ENCODE results near the gene BMAL2.
A peak's percentile ranks its signal among the peaks of the same experiment; 100 is the strongest.

BMAL2 gene

GRCh38 chr12:27299102-27299501, 33.5 kb upstream of the BMAL2 start:
- TF ChIP-seq TAF1 (IDR thresholded peaks at IDR 0.05; ENCODE audit: borderline replicate concordance, low read depth, low read length) (no peak), POLR2A (IDR thresholded peaks at IDR 0.05; ENCODE audit: low read depth, low read length) (no peak), POLR2AphosphoS5 (IDR thresholded peaks at IDR 0.05; ENCODE audit: low read depth, low read length) (no peak)
- FAIRE-seq (no peak), DNase-seq (ENCODE audit: insufficient read length) (no peak)

GRCh38 chr12:27300226-27300625, 32.4 kb upstream of the BMAL2 start:
- peak; percentile 38 for FAIRE-seq
- no peak for DNase-seq (ENCODE audit: insufficient read length)
- TF ChIP-seq POLR2AphosphoS5 (IDR thresholded peaks at IDR 0.05; ENCODE audit: low read depth, low read length): no peak
- TF ChIP-seq TAF1 (IDR thresholded peaks at IDR 0.05; ENCODE audit: borderline replicate concordance, low read depth, low read length): no peak
- no peak for TF ChIP-seq POLR2A (IDR thresholded peaks at IDR 0.05; ENCODE audit: low read depth, low read length)

- DNase-seq (ENCODE audit: insufficient read length) (no peak), FAIRE-seq (peak; percentile 69)
- TF ChIP-seq TAF1 (IDR thresholded peaks at IDR 0.05; ENCODE audit: borderline replicate concordance, low read depth, low read length): no peak
- TF ChIP-seq POLR2AphosphoS5 (IDR thresholded peaks at IDR 0.05; ENCODE audit: low read depth, low read length): no peak
- no peak for TF ChIP-seq POLR2A (IDR thresholded peaks at IDR 0.05; ENCODE audit: low read depth, low read length)
These were observed 29.2 kb upstream of the BMAL2 start for GRCh38 chr12:27303139-27304111.

GRCh38 chr12:27304856-27305255, 27.8 kb upstream of the BMAL2 start:
- DNase-seq (ENCODE audit: insufficient read length): no peak
- FAIRE-seq: peak; percentile 51
- no peak for TF ChIP-seq TAF1 (IDR thresholded peaks at IDR 0.05; ENCODE audit: borderline replicate concordance, low read depth, low read length)
- no peak for TF ChIP-seq POLR2AphosphoS5 (IDR thresholded peaks at IDR 0.05; ENCODE audit: low read depth, low read length)
- no peak for TF ChIP-seq POLR2A (IDR thresholded peaks at IDR 0.05; ENCODE audit: low read depth, low read length)

GRCh38 chr12:27305673-27306456, 26.8 kb upstream of the BMAL2 start:
- TF ChIP-seq TAF1 (IDR thresholded peaks at IDR 0.05; ENCODE audit: borderline replicate concordance, low read depth, low read length) (no peak), POLR2A (IDR thresholded peaks at IDR 0.05; ENCODE audit: low read depth, low read length) (no peak), POLR2AphosphoS5 (IDR thresholded peaks at IDR 0.05; ENCODE audit: low read depth, low read length) (no peak)
- no peak for FAIRE-seq
- DNase-seq (ENCODE audit: insufficient read length): no peak

GRCh38 chr12:27309293-27309994, 23.2 kb upstream of the BMAL2 start:
- peak; percentile 74 for FAIRE-seq
- no peak for DNase-seq (ENCODE audit: insufficient read length)
- TF ChIP-seq POLR2A (IDR thresholded peaks at IDR 0.05; ENCODE audit: low read depth, low read length) (no peak), POLR2AphosphoS5 (IDR thresholded peaks at IDR 0.05; ENCODE audit: low read depth, low read length) (no peak), TAF1 (IDR thresholded peaks at IDR 0.05; ENCODE audit: borderline replicate concordance, low read depth, low read length) (no peak)

- FAIRE-seq: peak; percentile 80
These were observed 22.7 kb upstream of the BMAL2 start for GRCh38 chr12:27309995-27310315.

GRCh38 chr12:27316947-27317346, 15.7 kb upstream of the BMAL2 start:
- TF ChIP-seq TAF1 (IDR thresholded peaks at IDR 0.05; ENCODE audit: borderline replicate concordance, low read depth, low read length) (no peak), POLR2A (IDR thresholded peaks at IDR 0.05; ENCODE audit: low read depth, low read length) (no peak), POLR2AphosphoS5 (IDR thresholded peaks at IDR 0.05; ENCODE audit: low read depth, low read length) (no peak)
- no peak for FAIRE-seq
- DNase-seq (ENCODE audit: insufficient read length): no peak

More at GRCh38 chr12:27309995-27310315, 22.7 kb upstream of the BMAL2 start:
- TF ChIP-seq POLR2A (IDR thresholded peaks at IDR 0.05; ENCODE audit: low read depth, low read length) (no peak), TAF1 (IDR thresholded peaks at IDR 0.05; ENCODE audit: borderline replicate concordance, low read depth, low read length) (no peak), POLR2AphosphoS5 (IDR thresholded peaks at IDR 0.05; ENCODE audit: low read depth, low read length) (no peak)
- DNase-seq (ENCODE audit: insufficient read length): no peak

GRCh38 chr12:27319409-27319808, 13.2 kb upstream of the BMAL2 start:
- FAIRE-seq (no peak), DNase-seq (ENCODE audit: insufficient read length) (no peak)

GRCh38 chr12:27319848-27320247, 12.8 kb upstream of the BMAL2 start:
- FAIRE-seq (no peak), DNase-seq (ENCODE audit: insufficient read length) (no peak)
- TF ChIP-seq POLR2A (IDR thresholded peaks at IDR 0.05; ENCODE audit: low read depth, low read length) (no peak; the same call in 1 of the 2 replicates), TAF1 (IDR thresholded peaks at IDR 0.05; ENCODE audit: borderline replicate concordance, low read depth, low read length) (no peak), POLR2AphosphoS5 (IDR thresholded peaks at IDR 0.05; ENCODE audit: low read depth, low read length) (no peak)

More at GRCh38 chr12:27319409-27319808, 13.2 kb upstream of the BMAL2 start:
- TF ChIP-seq POLR2A (IDR thresholded peaks at IDR 0.05; ENCODE audit: low read depth, low read length) (no peak), TAF1 (IDR thresholded peaks at IDR 0.05; ENCODE audit: borderline replicate concordance, low read depth, low read length) (no peak), POLR2AphosphoS5 (IDR thresholded peaks at IDR 0.05; ENCODE audit: low read depth, low read length) (no peak)

- TF ChIP-seq POLR2A (IDR thresholded peaks at IDR 0.05; ENCODE audit: low read depth, low read length): no peak
- no peak for TF ChIP-seq POLR2AphosphoS5 (IDR thresholded peaks at IDR 0.05; ENCODE audit: low read depth, low read length)
- TF ChIP-seq TAF1 (IDR thresholded peaks at IDR 0.05; ENCODE audit: borderline replicate concordance, low read depth, low read length): no peak
- FAIRE-seq (no peak), DNase-seq (ENCODE audit: insufficient read length) (no peak)
These were observed 8.1 kb upstream of the BMAL2 start for GRCh38 chr12:27324530-27324929.

All from GM12892 (cell line).